ENCODE measurements around the gene DDAH2. TPM values are rescaled to one million over a fixed set of nuclear protein-coding genes. Genes with fewer than 3 reads are reported as not detected.
A peak's percentile ranks its signal among the peaks of the same experiment; 100 is the strongest.

DDAH2 gene
- total and polyA plus RNA-seq, 12 donors = 35.2 to 117 (median 54.2) TPM

DNA sequence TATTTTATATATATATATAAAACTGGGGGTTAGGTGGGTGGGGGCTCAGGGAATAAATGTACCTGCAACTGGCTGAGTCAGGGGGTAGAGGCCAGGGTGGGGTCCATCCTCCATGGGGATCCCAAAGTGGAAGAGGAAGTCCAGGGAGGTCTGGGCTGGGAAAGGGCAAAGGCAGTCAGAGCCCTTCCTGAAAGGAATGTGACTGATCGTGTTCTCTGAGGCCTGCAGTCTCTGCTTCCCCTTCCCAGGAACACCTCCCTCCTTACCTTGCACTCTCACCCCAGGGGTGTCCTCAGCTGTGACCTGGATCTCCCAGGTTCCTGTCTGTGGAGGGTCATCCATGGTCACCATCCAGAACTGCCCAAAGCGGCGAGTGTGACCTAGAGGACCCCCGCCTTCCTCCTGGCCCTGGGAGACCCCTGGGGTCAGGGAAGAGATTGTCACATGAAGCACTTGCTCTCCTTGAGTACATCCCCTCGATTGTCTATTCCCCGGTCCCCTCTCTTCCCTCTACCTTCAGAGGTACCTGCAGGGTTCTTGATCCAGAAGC is 38.1 kb upstream of the DDAH2 start:
- Histone ChIP-seq H3K9me3 (no peaks in the 10 kb centered on the region), H3K36me3 (peaks cover 0 to 12% (median 0%) of the 10 kb centered on the region in 9 donors), H3K27ac (no peak overlapping the region), H3K4me3 (no peak overlapping the region), H3K27me3 (no peaks in the 10 kb centered on the region), H3K4me1 (peaks cover 0 to 26% (median 12%) of the 10 kb centered on the region in 9 donors)
- ATAC-seq = no peak
- DNase-seq = no peak
- TF ChIP-seq CTCF (IDR thresholded peaks at IDR 0.05) = no peak
- WGBS, 2 donors = 80 to 85% methylated on average over 6 of the region's 6 CpGs
- intact Hi-C loops (cut with DNase I) = loop anchor here in 4 of 10 donors (5.0 to 10.0 kb wide), 3 partner anchors 40 to 85 kb away; partner anchors contain the start of genes DDAH2 (in 3 of the 4) and LY6G5C (in 2 of the 4)

DNA sequence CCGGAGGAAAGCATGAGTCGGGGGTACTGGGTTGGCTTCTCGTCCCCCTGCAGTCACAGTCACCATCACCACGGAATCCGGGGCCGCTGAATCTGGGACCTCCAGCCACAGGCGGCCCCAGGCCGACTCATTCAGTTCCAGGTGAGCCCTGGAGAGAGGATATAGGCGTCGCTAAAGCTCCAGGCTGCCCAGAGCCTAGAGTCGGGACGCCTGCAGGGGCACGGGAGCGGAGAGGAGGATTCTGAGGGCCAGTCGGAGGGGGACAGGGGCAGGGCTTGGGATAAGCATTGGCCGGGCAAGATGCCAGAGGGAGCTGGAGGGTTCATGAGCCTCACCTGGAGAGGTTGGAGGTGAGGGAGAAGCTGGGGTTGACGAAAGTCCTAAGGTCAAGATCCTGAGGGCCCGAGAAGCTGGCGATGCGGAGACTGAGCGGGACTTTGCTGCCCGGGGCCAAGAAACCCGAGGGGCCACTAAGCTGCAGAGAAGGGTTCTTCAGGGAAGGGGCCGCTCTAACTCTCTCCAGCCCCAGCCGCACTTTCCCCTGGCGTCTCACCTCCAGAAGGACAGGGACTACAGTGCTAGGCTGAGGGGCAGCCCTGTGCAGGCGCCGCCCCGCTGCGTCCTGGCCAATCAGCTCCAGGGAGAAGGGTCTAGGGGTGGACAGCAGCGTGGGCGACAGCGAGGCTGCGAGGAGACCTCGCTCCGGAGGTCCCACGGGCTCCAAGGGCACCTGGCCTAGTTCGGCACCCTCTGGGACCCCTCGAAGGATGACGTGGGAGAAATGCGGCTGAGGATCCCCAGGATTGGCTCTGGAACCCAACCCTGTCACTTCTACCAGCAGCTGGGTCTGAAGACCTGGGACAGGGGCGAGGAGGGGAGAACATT is 37.1 kb upstream of the DDAH2 start:
- H3K27ac ChIP-seq = no peak overlapping the region
- WGBS, 2 donors = 56% methylated on average over 42 of the region's 42 CpGs
- peaks cover 0 to 26% (median 12%) of the 10 kb centered on the region in 9 donors for H3K4me1 ChIP-seq
- intact Hi-C loops (cut with DNase I) = loop anchor here in 4 of 10 donors (5.0 to 10.0 kb wide), 3 partner anchors 39 to 84 kb away; partner anchors contain the start of genes DDAH2 (in 3 of the 4) and LY6G5C (in 2 of the 4)
- peak overlapping the region in 6 of 10 donors; percentile 3 to 43 (median 24) for H3K4me3 ChIP-seq
- no peaks in the 10 kb centered on the region for H3K27me3 ChIP-seq
- DNase-seq (no peak), ATAC-seq (peak in 3 of 8 donors; percentile 30 to 48 (median 47))
- no peak for TF ChIP-seq CTCF (IDR thresholded peaks at IDR 0.05)
- peaks cover 0 to 12% (median 0%) of the 10 kb centered on the region in 9 donors for H3K36me3 ChIP-seq
- no peaks in the 10 kb centered on the region for H3K9me3 ChIP-seq

GRCh38 chr6:31765559-31765909 is 36.4 kb upstream of the DDAH2 start:
- Histone ChIP-seq H3K9me3 (no peaks in the 10 kb centered on the region), H3K27ac (no peak overlapping the region), H3K4me3 (no peak overlapping the region), H3K4me1 (peaks cover 0 to 26% (median 12%) of the 10 kb centered on the region in 9 donors), H3K36me3 (peaks cover 0 to 12% (median 0%) of the 10 kb centered on the region in 9 donors), H3K27me3 (no peaks in the 10 kb centered on the region)
- ATAC-seq (no peak), DNase-seq (no peak)
- WGBS, 2 donors = 89 to 92% methylated on average over 9 of the region's 9 CpGs
- TF ChIP-seq CTCF (IDR thresholded peaks at IDR 0.05) = no peak
- intact Hi-C loops (cut with DNase I) = loop anchor here in 4 of 10 donors (5.0 to 10.0 kb wide), 3 partner anchors 38 to 83 kb away; partner anchors contain the start of genes DDAH2 (in 3 of the 4) and LY6G5C (in 2 of the 4)

DNA sequence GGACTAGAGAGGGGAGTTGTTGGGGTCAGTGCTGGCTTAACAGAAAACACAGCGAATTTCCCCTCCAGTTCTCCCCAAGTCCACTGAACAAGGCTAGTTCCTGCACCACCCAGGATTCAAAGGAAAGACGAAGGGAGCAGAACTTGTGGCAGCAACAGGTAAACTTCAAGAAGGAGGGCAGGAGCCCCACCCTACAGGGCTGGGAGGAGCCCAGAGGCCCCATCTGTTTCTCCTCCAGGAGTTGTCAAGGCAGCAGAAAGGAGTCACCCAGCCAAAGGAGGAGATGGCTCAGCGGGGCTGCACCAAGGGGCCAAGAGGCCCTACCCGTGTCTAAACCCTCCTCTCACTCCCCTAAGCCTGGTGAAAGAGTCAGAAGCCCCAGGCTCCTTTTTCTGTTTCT is 35.1 kb upstream of the DDAH2 start:
- ATAC-seq (no peak), DNase-seq (no peak)
- no peak overlapping the region for H3K27ac ChIP-seq
- no peak for TF ChIP-seq CTCF (IDR thresholded peaks at IDR 0.05)
- no peak overlapping the region for H3K4me3 ChIP-seq
- peaks cover 0 to 14% (median 0%) of the 10 kb centered on the region in 9 donors for H3K36me3 ChIP-seq
- no peaks in the 10 kb centered on the region for H3K27me3 ChIP-seq
- no peaks in the 10 kb centered on the region for H3K9me3 ChIP-seq
- H3K4me1 ChIP-seq = peaks cover 0 to 23% (median 12%) of the 10 kb centered on the region in 9 donors
- WGBS, 2 donors = 87 to 93% methylated on average over 4 of the region's 4 CpGs
- intact Hi-C loops (cut with DNase I) = loop anchor here in 1 of 10 donors (10.0 kb wide), 1 partner anchor 79 kb away; the partner anchor contains the start of gene LY6G5C

Data from heart right ventricle (tissue), 16 donors.